Smooth muscle cell (in vitro differentiated cells): ENCODE data around the gene TOX4. TPM values are rescaled to one million over a fixed set of nuclear protein-coding genes. Genes with fewer than 3 reads are reported as not detected.

Source experiments
- DNase-seq: peaks from one replicate; lab custom pipeline; 2025; ENCODE audit not compliant: unreplicated experiment; lab: John Stamatoyannopoulos, UW
- H2AFZ ChIP-seq: fragments of 200-600 bp; sonication (generic); 2 replicates; pipeline ENCODE4 v1.6.0; 2016; ENCODE audit warnings: antibody characterized with exemption, low read depth, mild to moderate bottlenecking
- H3F3A ChIP-seq: fragments of 200-600 bp; sonication (generic); 2 replicates; pipeline ENCODE4 v1.6.0; 2017; ENCODE audit warnings: antibody characterized with exemption, low read depth
- H3K27ac ChIP-seq: fragments of 200-600 bp; sonication (generic); 2 replicates; pipeline ENCODE4 v1.5.1; 2016; ENCODE audit warnings: low read depth, mild to moderate bottlenecking
- H3K27me3 ChIP-seq: fragments of 200-600 bp; sonication (generic); 2 replicates; pipeline ENCODE4 v1.6.1; 2016; ENCODE audit warnings: low read depth, mild to moderate bottlenecking
- H3K36me3 ChIP-seq: fragments of 200-600 bp; sonication (generic); 2 replicates; pipeline ENCODE4 v1.5.1; 2016; ENCODE audit warnings: low read depth
- H3K4me1 ChIP-seq: fragments of 200-600 bp; sonication (generic); 2 replicates; pipeline ENCODE4 v1.5.1; 2016; ENCODE audit warnings: low read depth
- H3K4me2 ChIP-seq: fragments of 200-600 bp; sonication (generic); 2 replicates; pipeline ENCODE4 v1.6.0; 2016; ENCODE audit warnings: mild to moderate bottlenecking
- H3K4me3 ChIP-seq: fragments of 200-600 bp; sonication (generic); 2 replicates; pipeline ENCODE4 v1.5.1; 2016; ENCODE audit warnings: mild to moderate bottlenecking
- H3K79me2 ChIP-seq: fragments of 200-600 bp; sonication (generic); 2 replicates; pipeline ENCODE4 v1.6.0; 2016; ENCODE audit warnings: low read depth, mild to moderate bottlenecking
- H3K9ac ChIP-seq: fragments of 200-600 bp; sonication (generic); 2 replicates; pipeline ENCODE4 v1.6.0; 2016; ENCODE audit warnings: low read depth
- H3K9me3 ChIP-seq: fragments of 200-600 bp; sonication (generic); replicated peaks from 2 replicates; pipeline ENCODE4 v1.5.1; 2016; ENCODE audit warnings: low read depth
- H4K20me1 ChIP-seq: fragments of 200-600 bp; sonication (generic); 2 replicates; pipeline ENCODE4 v1.6.0; 2016; ENCODE audit warnings: low read depth
- CTCF ChIP-seq: fragments of 200-600 bp; sonication (generic); IDR thresholded peaks from 2 replicates; pipeline ENCODE4 v1.5.1; 2017; ENCODE audit warnings: borderline replicate concordance, mild to moderate bottlenecking, antibody characterized with exemption; ENCODE audit not compliant: insufficient read depth, poor library complexity, severe bottlenecking
- WGBS: methylation state at CpG from one replicate; pipeline ENCODE4 v1.1.7; 2016; ENCODE audit warnings: low lambda C conversion rate; 5-methylcytosine and 5-hydroxymethylcytosine counted together
- polyA plus RNA-seq: library from polyadenylated mRNA; unstranded; fragments of >200 nt; fragmentation: Nextera tagmentation; extraction: Ambion mirVana; gene quantifications from 2 replicates; pipeline ENCODE4 v1.2.1, GENCODE V29; 2016
- total RNA-seq: library from RNA; depleted of rRNA; stranded (reverse); fragments of >200 nt; gene quantifications from 2 replicates; pipeline ENCODE4 v1.2.3, GENCODE V29; 2014

The TOX4 gene
- total and polyA plus RNA-seq, 2 experiments from 2014 or later: 31.9 to 54.5 TPM

- no peaks in the 10 kb centered on the region for H4K20me1 ChIP-seq
- H3K9me3 ChIP-seq: no peaks in the 10 kb centered on the region
- no peak for TF ChIP-seq CTCF
- peak overlapping the region; percentile 61 for H2AFZ ChIP-seq
- no peak overlapping the region for H3K9ac ChIP-seq
- H3K4me3 ChIP-seq: peak overlapping the region; percentile 54
- peaks cover 49% of the 10 kb centered on the region for H3K27me3 ChIP-seq
- H3K27ac ChIP-seq: no peak overlapping the region
- H3K4me2 ChIP-seq: peak overlapping the region; percentile 89
- peaks cover 37% of the 10 kb centered on the region for H3K4me1 ChIP-seq
- H3K79me2 ChIP-seq: no peaks in the 10 kb centered on the region
- H3F3A ChIP-seq: no peaks in the 10 kb centered on the region
- 14% methylated on average over 6 of the region's 6 CpGs for WGBS
- no peaks in the 10 kb centered on the region for H3K36me3 ChIP-seq
- DNase-seq: no peak
Observed at GRCh38 chr14:21535545-21536417, 58.8 kb downstream of the TOX4 start.

DNA sequence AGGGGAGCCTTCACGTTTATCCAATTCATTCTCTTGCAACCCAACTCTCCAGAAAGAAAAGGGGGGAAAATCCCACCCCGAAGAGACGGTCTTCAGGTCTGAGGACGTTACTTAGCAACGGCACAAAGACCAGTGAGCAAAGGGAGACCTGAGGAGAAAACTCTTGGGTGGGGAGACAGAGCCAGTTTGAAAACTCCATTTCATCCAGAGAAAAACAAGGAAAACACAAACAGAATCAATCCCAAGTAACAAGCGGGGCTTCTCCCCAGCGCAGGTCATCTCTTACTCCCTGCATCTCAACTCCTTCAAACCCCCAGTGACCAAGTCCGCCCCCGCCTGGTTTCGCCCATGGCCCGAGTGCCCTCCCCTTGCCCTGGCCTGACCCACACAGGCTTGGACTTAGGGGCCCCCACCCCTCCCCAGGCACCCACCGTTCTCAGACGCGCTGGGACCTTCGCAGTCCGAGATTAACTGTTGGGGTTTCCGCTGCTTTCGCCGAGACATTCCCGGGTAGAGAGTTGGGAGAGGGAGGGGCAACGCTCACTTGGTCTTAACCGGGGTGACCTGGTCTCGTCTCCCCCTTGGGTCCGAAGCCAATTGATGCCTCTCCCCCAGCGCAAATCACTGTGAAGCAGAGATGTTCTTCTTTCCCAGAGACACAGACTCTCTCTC is 59.6 kb downstream of the TOX4 start:
- Histone ChIP-seq H3K4me3 (peak overlapping the region; percentile 54), H3K79me2 (no peaks in the 10 kb centered on the region), H3K9me3 (no peaks in the 10 kb centered on the region), H3K27me3 (peaks cover 49% of the 10 kb centered on the region), H3K9ac (no peak overlapping the region), H2AFZ (peak overlapping the region; percentile 61), H3K36me3 (no peaks in the 10 kb centered on the region), H3K4me1 (peaks cover 37% of the 10 kb centered on the region), H3K27ac (no peak overlapping the region), H4K20me1 (no peaks in the 10 kb centered on the region), H3K4me2 (peak overlapping the region; percentile 89), H3F3A (no peaks in the 10 kb centered on the region)
- WGBS: 4% methylated on average over 24 of the region's 25 CpGs
- no peak for DNase-seq
- no peak for TF ChIP-seq CTCF

DNA sequence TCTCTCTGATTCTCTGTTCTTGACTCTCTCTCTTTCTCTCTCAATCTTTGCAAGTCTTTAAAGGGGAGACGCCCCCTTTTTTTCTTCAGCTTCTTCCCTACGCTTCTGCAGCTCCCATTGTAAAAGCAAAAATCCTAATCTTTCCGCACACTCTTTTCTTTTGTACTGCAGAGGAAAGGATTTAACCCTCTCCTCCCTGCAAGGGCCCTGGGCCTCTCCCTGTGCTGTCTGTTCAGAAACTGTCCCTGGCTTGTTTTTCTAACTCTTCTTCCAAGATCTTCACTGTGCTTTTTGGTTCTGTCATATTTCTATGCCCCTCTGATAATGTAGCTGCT is 60.1 kb downstream of the TOX4 start:
- TF ChIP-seq CTCF: no peak
- no peaks in the 10 kb centered on the region for H3K9me3 ChIP-seq
- H3F3A ChIP-seq: no peaks in the 10 kb centered on the region
- peak overlapping the region; percentile 61 for H2AFZ ChIP-seq
- no peak for DNase-seq
- 8% methylated on average over 3 of the region's 3 CpGs for WGBS
- no peak overlapping the region for H3K27ac ChIP-seq
- no peak overlapping the region for H3K9ac ChIP-seq
- H3K79me2 ChIP-seq: no peaks in the 10 kb centered on the region
- no peaks in the 10 kb centered on the region for H3K36me3 ChIP-seq
- H3K27me3 ChIP-seq: peaks cover 49% of the 10 kb centered on the region
- H4K20me1 ChIP-seq: no peaks in the 10 kb centered on the region
- H3K4me3 ChIP-seq: peak overlapping the region; percentile 54
- peaks cover 37% of the 10 kb centered on the region for H3K4me1 ChIP-seq
- peak overlapping the region; percentile 89 for H3K4me2 ChIP-seq
